OCI-LY1 (cell line): ENCODE results near the gene KCNMA1.

ENCODE experiments used
- H2AFZ ChIP-seq: fragments of 200-600 bp; sonication (generic), shearing (Covaris generic); 2 replicates; pipeline ENCODE4 v1.6.0; 2014; ENCODE audit warnings: antibody characterized with exemption, mild to moderate bottlenecking, low read length
- H3F3A ChIP-seq: fragments of 200-600 bp; sonication (generic), shearing (Covaris generic); 2 replicates; pipeline ENCODE4 v1.6.0; 2014; ENCODE audit warnings: mild to moderate bottlenecking, antibody characterized with exemption, low read length, moderate library complexity; ENCODE audit not compliant: insufficient read depth
- H3K27ac ChIP-seq: fragments of 200-600 bp; sonication (generic); 2 replicates; pipeline ENCODE4 v1.5.1; 2014; ENCODE audit warnings: low read length, mixed run types, mild to moderate bottlenecking, low read depth; ENCODE audit not compliant: poor library complexity, severe bottlenecking
- H3K27me3 ChIP-seq: fragments of 200-600 bp; sonication (generic); 2 replicates; pipeline ENCODE4 v1.6.0; 2014; ENCODE audit warnings: antibody characterized with exemption, mild to moderate bottlenecking, low read length, moderate library complexity; ENCODE audit not compliant: insufficient read depth
- H3K36me3 ChIP-seq: fragments of 200-600 bp; sonication (generic); 2 replicates; pipeline ENCODE4 v1.6.1; 2014; ENCODE audit warnings: mild to moderate bottlenecking, antibody characterized with exemption, low read length, moderate library complexity, mixed read lengths; ENCODE audit not compliant: insufficient read depth
- H3K4me1 ChIP-seq: fragments of 200-600 bp; sonication (generic); 2 replicates; pipeline ENCODE4 v1.5.1; 2014; ENCODE audit warnings: mild to moderate bottlenecking, low read length, moderate library complexity; ENCODE audit not compliant: insufficient read depth, severe bottlenecking
- H3K4me2 ChIP-seq: fragments of 200-600 bp; sonication (generic), shearing (Covaris generic); 2 replicates; pipeline ENCODE4 v1.6.1; 2014; ENCODE audit warnings: low read length
- H3K4me3 ChIP-seq: fragments of 200-600 bp; sonication (generic); 2 replicates; pipeline ENCODE4 v1.5.1; 2014; ENCODE audit warnings: low read length, low read depth, mild to moderate bottlenecking, mixed read lengths; ENCODE audit not compliant: poor library complexity, severe bottlenecking
- H3K79me2 ChIP-seq: fragments of 200-600 bp; shearing (Covaris generic); 2 replicates; pipeline ENCODE4 v1.6.1; 2016; ENCODE audit warnings: mixed run types, low read length, mixed read lengths; ENCODE audit not compliant: insufficient read depth
- H3K9ac ChIP-seq: fragments of 200-600 bp; sonication (generic), shearing (Covaris generic); 2 replicates; pipeline ENCODE4 v1.6.1; 2014; ENCODE audit warnings: mild to moderate bottlenecking, low read length, mixed read lengths
- H3K9me2 ChIP-seq: fragments of 200-600 bp; sonication (generic), shearing (Covaris generic); 2 replicates; pipeline ENCODE4 v1.6.1; 2014; ENCODE audit warnings: low read depth, mild to moderate bottlenecking, low read length, mixed read lengths
- H3K9me3 ChIP-seq: fragments of 200-600 bp; shearing (Covaris generic); 2 replicates; pipeline ENCODE4 v1.6.1; 2014; ENCODE audit warnings: low read length, mixed read lengths
- H4K20me1 ChIP-seq: fragments of 200-600 bp; sonication (generic), shearing (Covaris generic); 2 replicates; pipeline ENCODE4 v1.6.0; 2016; ENCODE audit warnings: mild to moderate bottlenecking, low read length; ENCODE audit not compliant: insufficient read depth
- CTCF ChIP-seq: fragments of 200-600 bp; sonication (generic), shearing (Covaris generic); IDR thresholded peaks from 2 replicates; pipeline ENCODE4 v1.5.1; 2017; ENCODE audit warnings: mild to moderate bottlenecking, antibody characterized with exemption, low read length, moderate library complexity, mixed read lengths
- EZH2 ChIP-seq: fragments of 200-600 bp; sonication (generic), shearing (Covaris generic); IDR thresholded peaks from 2 replicates; pipeline ENCODE4 v1.8.0; 2017; ENCODE audit warnings: borderline replicate concordance, mixed run types, mild to moderate bottlenecking, antibody characterized with exemption, low read length, moderate library complexity, mixed read lengths

Gene KCNMA1

GRCh38 chr10:77164616-77165311 lies 472.8 kb downstream of the KCNMA1 start:
- no peaks in the 10 kb centered on the region for H3K9me3 ChIP-seq
- H3K9ac ChIP-seq: no peak overlapping the region
- no peaks in the 10 kb centered on the region for H3K9me2 ChIP-seq
- no peaks in the 10 kb centered on the region for H3K4me1 ChIP-seq
- H4K20me1 ChIP-seq: no peaks in the 10 kb centered on the region
- H3K79me2 ChIP-seq: no peaks in the 10 kb centered on the region
- no peaks in the 10 kb centered on the region for H3F3A ChIP-seq
- no peaks in the 10 kb centered on the region for H3K36me3 ChIP-seq
- H3K27me3 ChIP-seq: no peaks in the 10 kb centered on the region
- TF ChIP-seq CTCF (no peak), EZH2 (no peak)
- no peak overlapping the region for H3K27ac ChIP-seq
- no peak overlapping the region for H2AFZ ChIP-seq
- H3K4me2 ChIP-seq: no peak overlapping the region
- no peak overlapping the region for H3K4me3 ChIP-seq

- Histone ChIP-seq H3K79me2 (no peaks in the 10 kb centered on the region), H3F3A (no peaks in the 10 kb centered on the region), H3K4me3 (no peak overlapping the region), H3K36me3 (no peaks in the 10 kb centered on the region), H3K9ac (no peak overlapping the region), H3K4me2 (no peak overlapping the region), H3K27me3 (no peaks in the 10 kb centered on the region), H3K9me2 (no peaks in the 10 kb centered on the region), H3K4me1 (no peaks in the 10 kb centered on the region), H4K20me1 (no peaks in the 10 kb centered on the region), H3K9me3 (no peaks in the 10 kb centered on the region), H2AFZ (no peak overlapping the region), H3K27ac (no peak overlapping the region)
- TF ChIP-seq CTCF (no peak), EZH2 (no peak)
Observed at GRCh38 chr10:77163670-77164348, 473.8 kb downstream of the KCNMA1 start.

GRCh38 chr10:77162697-77163096 lies 474.9 kb downstream of the KCNMA1 start:
- Histone ChIP-seq H4K20me1 (no peaks in the 10 kb centered on the region), H3K4me3 (no peak overlapping the region), H3K9me3 (no peaks in the 10 kb centered on the region), H3K27ac (no peak overlapping the region), H3K9me2 (no peaks in the 10 kb centered on the region), H3K36me3 (no peaks in the 10 kb centered on the region), H3K27me3 (no peaks in the 10 kb centered on the region), H2AFZ (no peak overlapping the region), H3F3A (no peaks in the 10 kb centered on the region), H3K4me2 (no peak overlapping the region), H3K9ac (no peak overlapping the region), H3K79me2 (no peaks in the 10 kb centered on the region), H3K4me1 (no peaks in the 10 kb centered on the region)
- TF ChIP-seq CTCF (no peak), EZH2 (no peak)
